Activated T-helper 17 cell treated with anti-CD3 and anti-CD28 coated beads, Interleukin-2, amount 50 U/mL, for 72 hours (primary cell): ENCODE results near the gene ZAP70. TPM values are rescaled to one million over a fixed set of nuclear protein-coding genes. Genes with fewer than 3 reads are reported as not detected.
A peak's percentile ranks its signal among the peaks of the same experiment; 100 is the strongest.

Source experiments
- ATAC-seq: fragments of 150-1000 bp; cut with Tn5 transposase; replicated peaks from 2 replicates; pipeline ENCODE4 v1.10.0; 2021; ENCODE audit warnings: mild to moderate bottlenecking, moderate library complexity
- H3K27ac Mint-ChIP-seq: one replicate; pipeline ENCODE4 v1.8.0; 2022; ENCODE audit warnings: mixed read lengths
- H3K27me3 Mint-ChIP-seq: one replicate; pipeline ENCODE4 v1.8.0; 2022; ENCODE audit warnings: mixed read lengths
- H3K36me3 Mint-ChIP-seq: one replicate; pipeline ENCODE4 v1.8.0; 2022; ENCODE audit warnings: low read depth, mild to moderate bottlenecking, mixed read lengths
- H3K4me1 Mint-ChIP-seq: one replicate; pipeline ENCODE4 v1.8.0; 2022; ENCODE audit warnings: mixed read lengths
- H3K4me3 Mint-ChIP-seq: one replicate; pipeline ENCODE4 v1.8.0; 2022; ENCODE audit warnings: mild to moderate bottlenecking, mixed read lengths
- H3K9me3 Mint-ChIP-seq: one replicate; pipeline ENCODE4 v1.8.0; 2022; ENCODE audit warnings: mixed read lengths
- total RNA-seq, 2 donors: library from RNA; stranded (reverse); gene quantifications; one replicate each; pipeline ENCODE4 v1.2.3, GENCODE V29; 2022

Gene ZAP70
- total RNA-seq, 2 donors from 2014 or later: 176 to 233 TPM

DNA sequence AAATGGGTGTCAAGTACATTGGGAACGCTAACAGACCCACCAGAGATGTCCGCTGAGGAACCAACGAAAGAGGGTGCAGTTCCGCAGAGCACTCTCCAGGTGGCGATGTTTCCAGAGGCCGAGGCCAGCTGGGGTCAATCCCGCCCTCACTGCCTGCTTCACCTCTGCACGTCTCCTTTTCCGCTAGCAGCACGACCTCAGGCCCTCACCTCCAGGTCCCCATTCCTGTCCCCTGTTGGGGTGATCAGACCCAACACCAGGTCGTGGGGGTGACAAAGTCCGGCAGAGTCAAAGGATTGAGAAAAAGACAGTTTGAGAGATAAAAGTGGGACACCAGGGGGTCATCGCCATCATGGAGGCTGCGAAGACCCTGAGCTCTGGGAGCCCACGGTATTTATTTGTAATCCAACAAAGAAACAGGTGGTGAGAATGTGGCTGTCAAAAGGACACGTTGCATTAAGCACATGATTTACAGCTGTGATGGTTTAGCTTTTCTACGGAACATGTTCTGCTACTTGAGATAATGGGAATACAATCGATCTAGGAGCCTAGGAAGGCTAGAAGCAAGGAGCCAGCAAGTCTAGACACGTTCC lies 27.3 kb downstream of the ZAP70 start:
- H3K4me3 Mint-ChIP-seq: no peak overlapping the region
- H3K4me1 Mint-ChIP-seq: peaks cover 39% of the 10 kb centered on the region
- H3K36me3 Mint-ChIP-seq: peaks cover 67% of the 10 kb centered on the region
- peak overlapping the region; percentile 49 for H3K27ac Mint-ChIP-seq
- no peaks in the 10 kb centered on the region for H3K27me3 Mint-ChIP-seq
- no peaks in the 10 kb centered on the region for H3K9me3 Mint-ChIP-seq
- no peak for ATAC-seq

DNA sequence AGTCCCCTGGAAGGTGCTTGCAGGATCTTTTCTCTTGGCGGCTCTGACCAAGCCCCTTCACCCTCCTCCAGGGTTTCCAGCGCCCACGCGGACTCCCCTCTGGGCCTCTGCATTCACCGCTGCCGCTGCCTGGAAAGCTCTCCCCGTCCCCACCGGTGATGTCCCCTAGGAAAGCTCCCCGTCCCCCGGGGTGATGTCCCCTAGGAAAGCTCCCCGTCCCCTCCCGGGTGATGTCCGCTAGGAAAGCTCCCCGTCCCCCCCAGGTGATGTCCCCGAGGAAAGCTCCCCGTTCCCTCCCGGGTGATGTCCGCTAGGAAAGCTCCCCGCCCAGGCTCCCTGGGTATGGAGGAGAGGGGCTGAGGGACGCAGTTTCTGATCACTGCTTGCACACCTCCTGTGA lies 27.9 kb downstream of the ZAP70 start:
- Mint-ChIP-seq H3K36me3 (peaks cover 64% of the 10 kb centered on the region), H3K9me3 (no peaks in the 10 kb centered on the region), H3K4me1 (peaks cover 44% of the 10 kb centered on the region), H3K4me3 (peak overlapping the region; percentile 50), H3K27ac (peak overlapping the region; percentile 49), H3K27me3 (no peaks in the 10 kb centered on the region)
- ATAC-seq: no peak

DNA sequence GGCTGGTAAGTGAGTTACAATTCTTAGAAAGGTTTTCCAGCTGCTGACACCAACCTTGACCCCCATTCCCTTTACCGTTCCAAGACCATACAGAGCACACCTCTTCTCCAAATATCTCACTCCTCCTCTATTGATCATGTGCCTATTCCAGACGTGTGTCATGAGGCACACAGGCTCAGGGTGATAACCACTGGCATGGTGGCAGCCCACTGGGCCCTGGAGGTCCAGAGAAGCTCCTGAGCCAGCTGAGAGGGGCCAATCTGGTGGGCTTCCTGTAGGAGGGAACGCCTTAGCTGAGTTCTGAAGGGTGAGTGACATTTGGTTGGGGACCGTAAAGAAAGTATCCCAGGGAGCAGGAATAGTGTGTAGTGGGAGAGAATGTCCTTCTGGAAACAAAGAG lies 28.3 kb downstream of the ZAP70 start:
- H3K36me3 Mint-ChIP-seq: peaks cover 59% of the 10 kb centered on the region
- peaks cover 45% of the 10 kb centered on the region for H3K4me1 Mint-ChIP-seq
- no peaks in the 10 kb centered on the region for H3K9me3 Mint-ChIP-seq

DNA sequence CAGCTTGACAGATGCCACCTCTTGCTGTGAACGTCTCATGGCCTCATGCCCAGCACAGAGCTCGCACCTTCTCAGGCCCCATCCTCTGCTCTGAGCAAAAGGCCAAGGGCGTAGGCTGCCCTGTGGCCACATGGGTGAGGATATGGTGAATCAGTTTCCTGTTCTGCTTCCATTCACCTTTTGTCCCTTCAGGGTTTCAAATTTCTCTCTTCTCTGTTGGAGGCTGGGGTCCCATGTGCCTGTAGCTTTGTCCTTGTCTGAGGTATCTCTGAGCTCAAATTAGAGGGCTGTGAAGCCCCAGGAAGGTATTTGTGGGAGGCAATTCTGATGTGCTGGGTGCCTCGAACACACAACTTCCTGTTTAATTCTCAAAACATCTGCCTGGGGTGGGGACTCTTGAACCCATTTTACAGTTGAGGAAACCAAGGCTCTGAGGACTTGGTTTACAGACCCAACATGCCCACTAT lies 29.0 kb downstream of the ZAP70 start:
- Mint-ChIP-seq H3K4me1 (peaks cover 47% of the 10 kb centered on the region), H3K27ac (peak overlapping the region; percentile 22), H3K36me3 (peaks cover 52% of the 10 kb centered on the region), H3K4me3 (peak overlapping the region; percentile 50), H3K9me3 (no peaks in the 10 kb centered on the region), H3K27me3 (no peaks in the 10 kb centered on the region)
- ATAC-seq: peak; percentile 85

More for the DNA sequence above, 28.3 kb downstream of the ZAP70 start:
- ATAC-seq: no peak
- Mint-ChIP-seq H3K4me3 (peak overlapping the region; percentile 50), H3K27me3 (no peaks in the 10 kb centered on the region), H3K27ac (peak overlapping the region; percentile 22)

DNA sequence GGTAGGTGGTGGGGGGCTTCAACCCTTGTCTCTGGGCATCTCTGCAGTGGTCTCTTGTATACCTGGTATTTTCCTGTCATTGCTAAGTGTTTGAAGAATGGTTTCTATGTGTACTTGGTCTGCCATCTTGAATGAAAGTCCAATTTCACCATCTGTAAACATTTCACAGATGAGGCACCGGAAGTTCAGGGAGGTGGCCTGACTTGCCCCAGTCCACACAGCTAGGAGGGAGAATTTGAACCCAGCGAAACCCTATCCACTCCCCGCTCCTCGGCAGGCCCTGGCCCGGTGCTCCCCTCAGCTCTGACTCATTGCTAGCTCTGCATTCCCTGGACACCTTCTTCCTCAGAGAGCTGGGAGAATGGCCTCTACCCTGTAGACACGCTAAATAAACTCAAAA lies 30.5 kb downstream of the ZAP70 start:
- no peak for ATAC-seq
- peak overlapping the region; percentile 31 for H3K27ac Mint-ChIP-seq
- peaks cover 50% of the 10 kb centered on the region for H3K4me1 Mint-ChIP-seq
- no peaks in the 10 kb centered on the region for H3K27me3 Mint-ChIP-seq
- H3K9me3 Mint-ChIP-seq: no peaks in the 10 kb centered on the region
- H3K4me3 Mint-ChIP-seq: peak overlapping the region; percentile 19
- peaks cover 37% of the 10 kb centered on the region for H3K36me3 Mint-ChIP-seq

DNA sequence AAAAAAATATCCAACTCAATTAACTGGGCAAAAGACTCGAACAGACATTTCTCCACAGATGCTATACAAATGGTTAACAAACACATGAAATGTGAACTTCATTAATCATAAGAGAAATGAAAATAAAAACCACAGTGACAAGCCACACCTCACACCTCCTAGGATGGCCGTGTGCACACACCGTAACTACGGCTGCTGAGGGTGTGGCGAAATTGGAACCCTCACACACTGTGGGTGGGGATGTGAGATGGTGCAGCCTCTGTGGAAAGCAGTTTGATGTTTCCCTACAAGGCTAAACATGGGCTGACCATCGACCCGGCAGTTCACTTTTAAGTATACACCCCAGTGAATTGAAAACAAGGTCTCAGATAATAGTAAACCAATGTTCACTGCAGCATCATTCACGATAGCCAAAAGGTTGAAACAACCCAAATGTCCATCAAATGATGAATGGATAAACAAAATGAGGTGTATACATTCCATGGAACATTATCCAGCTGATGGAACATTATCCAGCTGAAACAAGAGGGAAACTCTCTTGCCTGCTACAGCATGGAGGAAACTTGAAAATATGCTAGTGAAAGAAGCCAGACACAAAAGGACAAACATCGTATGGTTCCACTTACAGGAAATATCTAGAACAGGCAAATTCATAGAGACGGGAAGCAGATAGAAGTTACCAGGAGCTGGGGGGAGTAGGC lies 32.2 kb downstream of the ZAP70 start:
- peaks cover 30% of the 10 kb centered on the region for H3K36me3 Mint-ChIP-seq
- peak overlapping the region; percentile 33 for H3K4me3 Mint-ChIP-seq
- H3K4me1 Mint-ChIP-seq: peaks cover 48% of the 10 kb centered on the region
- no peaks in the 10 kb centered on the region for H3K9me3 Mint-ChIP-seq
- H3K27ac Mint-ChIP-seq: peak overlapping the region; percentile 8
- H3K27me3 Mint-ChIP-seq: no peaks in the 10 kb centered on the region
- peak; percentile 83 for ATAC-seq

DNA sequence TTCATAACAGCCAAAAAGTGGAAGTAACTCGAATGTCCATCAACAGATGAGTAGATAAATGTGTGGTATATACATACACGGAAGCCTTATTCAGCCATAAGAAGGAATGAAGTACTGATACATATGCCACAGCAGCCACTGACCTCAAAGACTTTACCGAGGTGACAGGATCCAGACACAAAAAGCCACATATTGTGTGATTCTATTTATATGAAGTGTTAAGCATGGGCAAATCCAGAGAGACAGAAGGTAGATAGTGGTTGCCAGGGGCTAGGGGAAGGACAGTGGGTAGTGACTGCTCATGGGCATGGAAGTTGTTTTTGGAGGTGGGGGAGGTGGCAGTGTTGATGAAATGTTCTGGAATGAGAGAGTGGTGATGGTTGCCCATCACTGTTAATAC lies 33.9 kb downstream of the ZAP70 start:
- Mint-ChIP-seq H3K27me3 (no peaks in the 10 kb centered on the region), H3K4me3 (no peak overlapping the region), H3K36me3 (peaks cover 21% of the 10 kb centered on the region), H3K9me3 (no peaks in the 10 kb centered on the region), H3K4me1 (peaks cover 36% of the 10 kb centered on the region), H3K27ac (no peak overlapping the region)
- peak; percentile 43 for ATAC-seq

DNA sequence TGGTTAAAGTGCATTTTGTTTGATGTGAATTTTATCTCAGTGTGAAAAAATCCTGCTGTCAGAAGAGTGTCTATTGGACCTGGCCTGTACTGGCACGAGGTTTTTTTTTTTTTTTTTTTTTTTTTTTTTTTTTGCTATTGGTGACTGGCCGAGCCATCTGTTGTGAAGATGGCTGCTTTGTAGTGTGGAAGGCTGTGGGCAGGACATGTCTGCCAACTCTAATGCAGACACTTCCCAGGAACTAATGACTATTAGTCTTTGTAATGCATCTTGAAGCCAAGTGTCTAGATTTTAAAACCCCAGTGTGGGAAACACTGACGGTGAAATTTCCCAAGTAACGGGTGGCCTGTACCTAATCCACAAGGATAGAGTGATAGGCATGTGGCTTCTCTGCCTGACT lies 34.3 kb downstream of the ZAP70 start:
- Mint-ChIP-seq H3K9me3 (no peaks in the 10 kb centered on the region), H3K4me1 (peaks cover 32% of the 10 kb centered on the region), H3K4me3 (no peak overlapping the region), H3K27me3 (no peaks in the 10 kb centered on the region), H3K36me3 (peaks cover 21% of the 10 kb centered on the region), H3K27ac (no peak overlapping the region)
- no peak for ATAC-seq

DNA sequence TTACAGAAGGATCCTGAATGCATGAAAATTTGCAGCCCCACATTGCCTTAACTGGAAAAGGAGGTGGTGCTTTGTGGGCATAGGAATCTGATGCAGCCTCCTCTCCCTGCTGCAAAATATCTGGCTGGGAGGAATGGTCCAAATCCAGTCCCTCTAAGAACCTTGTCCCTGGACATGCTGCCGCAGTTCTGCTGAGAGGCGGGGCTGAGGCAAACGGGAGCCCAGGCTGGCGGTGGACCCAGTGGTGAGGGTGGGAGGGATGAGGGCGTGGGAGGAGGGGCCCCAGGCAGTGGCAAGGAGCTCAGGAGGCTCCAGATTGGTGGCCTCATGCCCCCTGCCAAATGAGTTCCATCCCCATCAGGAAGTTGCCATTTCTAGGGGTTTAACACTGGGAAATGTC lies 36.2 kb downstream of the ZAP70 start:
- H3K36me3 Mint-ChIP-seq: peaks cover 9% of the 10 kb centered on the region
- no peaks in the 10 kb centered on the region for H3K27me3 Mint-ChIP-seq
- no peak overlapping the region for H3K27ac Mint-ChIP-seq
- peaks cover 21% of the 10 kb centered on the region for H3K4me1 Mint-ChIP-seq
- no peak overlapping the region for H3K4me3 Mint-ChIP-seq
- no peak for ATAC-seq
- no peaks in the 10 kb centered on the region for H3K9me3 Mint-ChIP-seq

DNA sequence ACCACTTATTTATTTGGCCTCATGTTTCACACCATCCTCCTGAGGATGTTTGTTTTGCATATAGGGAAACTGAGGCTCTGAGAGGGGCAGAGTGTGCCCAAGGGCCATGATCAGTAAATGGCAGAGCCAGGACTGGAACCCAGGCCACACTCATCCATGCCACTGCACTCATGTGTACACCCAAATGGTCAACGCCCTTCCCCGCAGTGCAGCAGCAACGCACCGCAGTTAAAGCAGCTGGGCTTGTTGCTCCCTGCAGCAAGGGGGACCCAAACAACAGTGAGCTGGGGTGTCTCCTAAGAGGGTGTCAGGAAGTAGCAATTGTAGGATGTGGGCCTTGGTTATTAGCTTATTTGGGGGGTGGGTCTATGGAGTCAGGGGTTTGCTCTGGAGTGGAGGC lies 36.6 kb downstream of the ZAP70 start:
- Mint-ChIP-seq H3K27ac (no peak overlapping the region), H3K4me1 (peaks cover 21% of the 10 kb centered on the region), H3K36me3 (peaks cover 14% of the 10 kb centered on the region), H3K4me3 (no peak overlapping the region), H3K9me3 (no peaks in the 10 kb centered on the region), H3K27me3 (no peaks in the 10 kb centered on the region)
- ATAC-seq: no peak

DNA sequence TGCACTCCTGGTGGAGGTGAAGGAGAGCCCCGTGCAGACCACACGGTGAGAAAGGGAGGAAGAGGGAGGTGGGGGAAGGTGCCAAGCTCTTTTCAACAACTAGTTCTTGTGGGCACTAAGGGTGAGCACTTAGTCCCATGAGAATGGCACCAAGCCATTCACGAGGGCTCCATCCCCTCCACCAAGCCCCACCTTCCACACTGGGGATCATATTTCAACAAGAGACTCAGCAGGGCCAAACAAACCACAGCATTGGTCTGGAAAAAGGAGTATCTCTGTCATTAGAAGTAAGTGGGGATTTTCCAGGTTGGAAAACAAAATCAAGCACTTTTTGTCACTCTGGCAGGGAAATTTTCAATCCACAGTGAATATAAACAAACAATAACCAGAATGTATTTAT lies 38.4 kb downstream of the ZAP70 start:
- no peaks in the 10 kb centered on the region for H3K9me3 Mint-ChIP-seq
- peaks cover 20% of the 10 kb centered on the region for H3K36me3 Mint-ChIP-seq
- peak overlapping the region; percentile 67 for H3K27ac Mint-ChIP-seq
- no peak overlapping the region for H3K4me3 Mint-ChIP-seq
- no peak for ATAC-seq
- H3K4me1 Mint-ChIP-seq: peaks cover 9% of the 10 kb centered on the region
- H3K27me3 Mint-ChIP-seq: no peaks in the 10 kb centered on the region

DNA sequence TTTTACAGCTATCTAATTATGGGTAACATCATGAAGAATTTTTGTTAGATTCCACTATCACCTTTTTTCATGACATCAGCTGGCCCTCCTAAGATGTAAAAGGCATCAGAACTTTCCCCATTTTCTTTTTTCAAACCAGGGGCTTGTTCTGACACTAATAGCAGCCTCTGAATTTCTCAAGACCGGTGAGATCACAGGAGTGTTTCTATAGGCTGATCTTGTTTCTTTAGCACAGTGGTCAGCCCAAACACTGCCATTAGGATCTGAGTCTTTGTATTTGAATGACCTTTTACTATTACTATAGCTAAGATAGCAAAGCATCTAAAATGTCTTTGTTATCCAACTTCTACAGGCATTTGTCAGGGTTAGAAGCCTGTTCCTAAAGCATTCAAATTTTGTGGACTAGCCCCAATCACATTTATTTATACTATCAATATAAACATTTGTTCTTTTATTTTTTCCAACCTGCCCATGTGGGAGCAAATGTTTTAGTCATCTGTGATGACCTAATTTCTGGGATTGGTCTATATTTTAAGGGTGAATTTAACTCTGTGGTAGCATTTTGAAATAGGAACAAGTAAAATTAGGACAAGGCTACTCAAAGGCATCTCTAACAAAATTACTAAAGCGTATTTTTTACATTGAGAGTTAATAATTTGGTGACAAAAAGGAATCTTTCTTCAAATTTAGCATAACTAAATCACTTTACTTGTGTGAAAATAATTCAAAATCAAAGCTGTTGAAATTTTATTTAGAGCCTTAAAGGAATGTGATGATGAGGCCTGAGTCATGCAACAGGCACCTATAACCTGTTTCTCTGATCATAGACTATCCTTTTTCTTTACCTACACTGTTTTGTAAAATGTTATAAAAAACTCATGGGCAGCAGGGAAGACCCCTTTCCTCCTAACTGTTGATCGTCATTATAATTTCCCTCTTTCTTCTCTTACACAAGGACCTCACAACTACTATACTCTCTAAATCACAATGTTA lies 39.3 kb downstream of the ZAP70 start:
- Mint-ChIP-seq H3K36me3 (peaks cover 29% of the 10 kb centered on the region), H3K4me1 (peaks cover under 1% of the 10 kb centered on the region)

DNA sequence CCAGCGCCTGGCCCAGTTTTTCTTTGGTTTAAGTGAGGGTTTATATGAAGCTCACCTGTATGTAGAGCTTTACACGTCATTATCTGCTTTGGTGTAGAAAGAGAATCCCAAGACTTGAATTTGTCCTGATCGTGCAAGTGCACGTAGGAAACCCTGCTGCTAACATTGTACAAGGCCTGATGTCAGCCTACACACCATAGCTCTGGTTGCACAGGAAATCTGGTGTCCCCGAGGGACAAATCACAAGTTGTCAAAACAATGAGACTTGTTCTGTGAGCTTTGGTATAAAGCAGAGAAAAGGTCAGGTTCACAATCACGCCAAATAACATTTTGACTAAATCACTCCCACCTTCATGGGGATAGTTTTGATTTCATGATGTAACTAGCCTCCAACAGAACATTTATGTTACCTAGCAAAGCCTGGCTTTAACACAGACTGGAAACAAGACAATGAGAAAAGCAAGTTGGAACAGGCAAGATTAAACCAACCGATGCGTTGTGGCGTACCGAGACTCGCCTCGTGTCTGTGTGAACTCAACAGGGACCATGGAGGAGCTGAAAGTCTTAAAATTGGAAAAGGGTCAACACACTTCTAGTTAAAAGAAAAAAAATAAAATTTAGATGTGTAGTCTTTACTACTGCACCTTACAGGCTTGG lies 41.4 kb downstream of the ZAP70 start:
- H3K9me3 Mint-ChIP-seq: no peaks in the 10 kb centered on the region
- no peak overlapping the region for H3K27ac Mint-ChIP-seq
- H3K36me3 Mint-ChIP-seq: peaks cover 51% of the 10 kb centered on the region
- H3K4me3 Mint-ChIP-seq: no peak overlapping the region
- ATAC-seq: no peak
- peaks cover 5% of the 10 kb centered on the region for H3K4me1 Mint-ChIP-seq
- no peaks in the 10 kb centered on the region for H3K27me3 Mint-ChIP-seq

More for the DNA sequence above, 39.3 kb downstream of the ZAP70 start:
- Mint-ChIP-seq H3K9me3 (no peaks in the 10 kb centered on the region), H3K4me3 (no peak overlapping the region), H3K27ac (peak overlapping the region; percentile 67), H3K27me3 (no peaks in the 10 kb centered on the region)
- no peak for ATAC-seq

DNA sequence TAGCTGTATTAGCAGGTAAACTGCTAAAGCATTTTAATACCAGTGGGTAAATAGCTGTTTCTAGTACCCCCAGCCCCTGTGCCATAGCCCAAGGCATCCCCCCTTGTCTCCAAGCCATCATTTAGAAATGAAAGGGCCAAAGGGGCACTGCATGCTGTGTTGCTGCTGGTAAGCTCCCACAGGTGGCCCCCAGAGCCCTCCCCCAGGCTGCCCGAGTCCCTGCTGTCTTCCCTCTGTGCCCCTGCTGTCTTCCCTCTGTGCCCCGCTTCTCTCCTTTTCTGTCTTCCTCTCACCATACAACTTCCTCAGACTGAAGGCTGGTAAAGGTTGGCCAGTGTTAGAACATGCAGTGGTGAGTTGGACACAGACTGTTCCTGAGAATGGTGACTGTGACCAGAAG lies 42.1 kb downstream of the ZAP70 start:
- H3K36me3 Mint-ChIP-seq: peaks cover 57% of the 10 kb centered on the region
- no peak overlapping the region for H3K4me3 Mint-ChIP-seq
- H3K27ac Mint-ChIP-seq: peak overlapping the region; percentile 38
- peaks cover 11% of the 10 kb centered on the region for H3K4me1 Mint-ChIP-seq
- H3K9me3 Mint-ChIP-seq: no peaks in the 10 kb centered on the region
- ATAC-seq: no peak
- H3K27me3 Mint-ChIP-seq: no peaks in the 10 kb centered on the region
